ENCODE measurements around the gene ASPHD2.

DNA sequence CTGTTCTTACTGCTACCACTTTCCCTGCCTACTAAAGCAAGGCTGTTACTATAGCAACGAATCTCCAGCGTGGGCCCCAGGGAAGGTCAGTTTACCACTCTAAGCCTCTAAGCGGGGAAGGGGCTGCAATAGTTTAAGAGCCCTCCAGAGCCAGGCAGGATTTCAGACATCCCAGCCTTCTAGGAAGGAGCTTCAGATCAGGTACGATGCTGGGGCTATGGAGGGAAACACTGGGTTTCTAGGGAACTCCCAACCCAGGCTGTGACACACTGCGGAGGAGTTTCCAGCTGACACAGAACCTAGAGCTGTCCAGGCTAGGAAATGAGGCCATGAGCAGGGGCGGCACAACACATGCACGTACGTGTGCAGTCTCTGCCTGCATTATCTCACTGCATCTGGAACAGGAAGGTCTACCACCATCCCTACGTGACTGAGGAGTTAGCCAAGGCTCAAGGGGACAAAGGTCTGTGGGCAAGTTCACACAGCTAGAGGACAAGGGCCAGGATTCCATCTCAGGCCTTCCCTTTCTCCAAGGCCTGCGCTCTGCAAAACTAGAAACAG is 34.1 kb downstream of the ASPHD2 start:
- TF ChIP-seq POLR2A (IDR thresholded peaks at IDR 0.05): no peak
- TF ChIP-seq, protein P1, sequence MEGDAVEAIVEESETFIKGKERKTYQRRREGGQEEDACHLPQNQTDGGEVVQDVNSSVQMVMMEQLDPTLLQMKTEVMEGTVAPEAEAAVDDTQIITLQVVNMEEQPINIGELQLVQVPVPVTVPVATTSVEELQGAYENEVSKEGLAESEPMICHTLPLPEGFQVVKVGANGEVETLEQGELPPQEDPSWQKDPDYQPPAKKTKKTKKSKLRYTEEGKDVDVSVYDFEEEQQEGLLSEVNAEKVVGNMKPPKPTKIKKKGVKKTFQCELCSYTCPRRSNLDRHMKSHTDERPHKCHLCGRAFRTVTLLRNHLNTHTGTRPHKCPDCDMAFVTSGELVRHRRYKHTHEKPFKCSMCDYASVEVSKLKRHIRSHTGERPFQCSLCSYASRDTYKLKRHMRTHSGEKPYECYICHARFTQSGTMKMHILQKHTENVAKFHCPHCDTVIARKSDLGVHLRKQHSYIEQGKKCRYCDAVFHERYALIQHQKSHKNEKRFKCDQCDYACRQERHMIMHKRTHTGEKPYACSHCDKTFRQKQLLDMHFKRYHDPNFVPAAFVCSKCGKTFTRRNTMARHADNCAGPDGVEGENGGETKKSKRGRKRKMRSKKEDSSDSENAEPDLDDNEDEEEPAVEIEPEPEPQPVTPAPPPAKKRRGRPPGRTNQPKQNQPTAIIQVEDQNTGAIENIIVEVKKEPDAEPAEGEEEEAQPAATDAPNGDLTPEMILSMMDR (IDR thresholded peaks at IDR 0.05): no peak
- no peak for TF ChIP-seq EP300 (IDR thresholded peaks at IDR 0.05)
